ENCODE results near the gene FKBP9.

The FKBP9 gene

DNA sequence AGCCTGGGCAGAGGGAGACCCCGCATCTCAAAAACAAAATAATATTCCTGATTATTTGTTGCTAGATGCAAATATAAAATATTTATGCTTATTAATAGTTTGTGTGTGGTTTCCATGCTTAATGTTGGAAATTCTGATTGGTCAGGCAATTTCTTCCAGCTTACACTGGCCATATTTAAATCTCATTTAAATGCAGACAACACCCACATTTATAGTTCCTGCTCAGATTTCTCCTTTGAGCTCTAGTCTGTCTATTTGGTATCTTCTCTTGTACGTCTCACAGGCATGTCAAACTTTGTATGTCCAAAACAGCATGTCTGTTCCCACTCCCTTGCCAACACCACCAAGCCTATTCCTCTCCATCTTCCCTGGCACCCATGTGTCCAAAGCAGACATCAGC lies 52.5 kb downstream of the FKBP9 start:
- no peak for DNase-seq

DNA sequence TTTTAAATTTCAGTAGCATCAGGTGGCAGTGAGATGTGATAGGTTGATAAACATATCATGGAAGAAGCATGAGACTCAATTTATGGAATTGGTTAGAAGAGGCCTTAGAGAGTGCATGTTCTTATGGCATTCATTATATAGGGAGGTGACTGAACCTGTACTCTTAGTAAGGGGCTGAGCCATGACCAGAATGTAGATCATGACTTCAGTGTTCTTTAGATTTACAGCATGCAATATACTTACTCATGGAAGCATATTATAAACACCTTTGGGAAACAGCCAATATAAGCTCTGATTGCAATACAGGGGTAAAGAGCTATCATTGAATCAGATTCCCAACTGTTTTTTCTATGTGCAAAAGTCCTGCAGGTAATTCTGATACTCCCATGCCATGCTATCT lies 55.1 kb downstream of the FKBP9 start:
- DNase-seq = no peak

DNA sequence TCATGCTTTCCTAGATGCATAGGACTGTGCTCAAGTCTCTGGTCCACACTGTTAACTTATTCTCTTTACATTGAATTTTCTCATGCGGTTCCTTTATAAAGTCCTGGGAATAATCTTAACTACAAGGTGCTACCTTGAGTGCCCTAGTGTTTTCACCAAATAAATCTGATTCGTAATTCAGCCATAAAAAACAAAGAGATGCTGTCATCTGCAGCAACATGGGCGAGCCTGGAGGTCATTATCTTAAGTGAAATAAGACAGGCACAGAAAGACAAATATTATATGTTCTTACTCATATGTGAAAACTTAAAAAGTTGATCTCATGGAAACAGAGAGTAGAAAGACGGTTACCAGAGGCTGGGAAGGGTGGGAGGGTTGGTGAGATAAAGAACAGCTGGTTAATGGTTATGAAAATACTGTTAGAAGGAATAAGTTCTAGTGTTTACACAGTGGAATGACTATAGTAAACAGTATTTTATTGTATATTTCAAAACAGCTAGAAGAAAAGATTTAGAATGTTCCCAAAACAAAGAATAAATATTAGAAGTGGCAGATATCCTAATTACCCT lies 67.0 kb downstream of the FKBP9 start:
- DNase-seq = no peak

DNA sequence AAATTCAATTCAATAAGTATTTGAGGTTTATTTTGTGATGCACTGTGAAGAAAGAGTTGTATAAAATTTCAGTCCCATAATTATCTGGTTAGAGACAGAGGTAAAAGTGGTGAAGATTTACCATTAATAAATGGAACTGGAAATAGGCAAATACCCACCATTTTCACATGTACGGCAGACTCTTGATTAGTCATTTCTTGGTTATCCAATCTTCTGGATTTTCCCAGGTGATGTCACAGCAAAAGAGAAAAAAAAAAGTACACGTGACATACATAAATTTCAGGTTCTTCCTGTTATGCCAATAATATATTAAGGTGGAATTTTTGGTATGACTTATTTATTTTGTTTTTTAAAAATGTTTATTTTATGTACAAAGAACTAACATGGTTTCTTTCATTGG lies 78.5 kb downstream of the FKBP9 start:
- DNase-seq = no peak

DNA sequence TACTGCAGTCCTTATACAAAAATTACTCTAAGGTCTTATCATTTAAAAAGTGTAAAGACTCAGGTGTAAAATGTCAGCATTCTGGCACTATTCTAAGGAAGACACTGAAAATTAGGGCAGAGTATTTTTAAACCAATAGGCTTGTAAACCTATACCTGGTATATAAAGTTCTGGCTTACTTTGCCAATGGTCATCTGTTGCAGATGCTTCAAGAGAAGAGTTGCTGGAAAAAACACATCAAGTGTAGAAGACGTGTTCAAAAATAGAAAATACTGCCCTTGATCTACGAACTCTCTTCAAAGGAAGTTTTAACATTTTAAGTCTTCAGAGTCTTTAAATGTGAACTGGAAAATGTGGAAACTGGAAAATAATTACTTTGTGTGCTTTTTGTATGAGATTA lies 81.4 kb downstream of the FKBP9 start:
- DNase-seq = no peak

DNA sequence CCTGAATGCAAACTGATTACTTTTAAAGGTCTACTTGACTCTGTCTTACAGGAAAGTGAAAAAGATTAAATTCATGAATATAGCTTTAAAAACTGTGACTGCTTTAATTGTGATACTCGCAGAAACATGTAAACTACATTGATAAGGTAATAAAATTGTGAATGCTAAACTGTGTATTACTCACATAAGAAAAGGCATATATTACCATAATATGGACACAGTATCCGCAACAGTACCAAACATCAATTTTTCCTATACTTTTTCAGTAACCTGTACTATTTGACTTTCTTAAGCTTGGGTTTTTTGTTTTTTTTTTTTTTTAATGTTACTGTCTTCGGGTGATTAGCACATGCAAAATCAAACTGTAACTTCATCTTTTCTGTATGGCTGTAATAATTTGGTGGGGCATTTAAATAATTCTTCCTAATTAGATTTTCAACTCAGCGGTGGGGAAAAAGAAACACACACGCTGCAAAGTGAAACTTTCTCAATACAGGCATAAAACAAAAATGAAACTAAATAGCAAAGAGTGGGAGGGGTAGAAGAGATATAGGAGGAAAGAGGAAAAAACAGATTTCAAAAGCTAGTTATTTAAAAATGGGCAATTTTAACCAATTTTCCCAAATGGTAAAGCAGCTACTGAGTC lies 82.1 kb downstream of the FKBP9 start:
- no peak for DNase-seq

DNA sequence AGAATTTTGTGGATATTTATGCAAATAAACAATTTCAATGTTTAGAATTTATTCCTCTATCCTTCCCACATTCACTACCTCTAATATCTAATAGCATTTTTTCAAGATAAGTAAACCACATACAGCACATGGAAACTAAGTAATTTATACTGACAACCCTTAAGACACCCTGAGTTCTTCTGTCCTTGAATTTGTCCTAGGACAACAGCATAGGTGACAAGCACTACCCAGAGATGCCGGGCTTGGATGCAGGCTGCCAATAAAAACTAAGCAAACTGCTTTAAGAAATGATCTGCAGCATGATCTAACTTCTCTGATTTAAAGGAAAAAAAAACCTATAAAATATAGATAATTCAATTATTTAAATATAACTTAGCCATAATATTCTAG lies 82.7 kb downstream of the FKBP9 start:
- no peak for DNase-seq

DNA sequence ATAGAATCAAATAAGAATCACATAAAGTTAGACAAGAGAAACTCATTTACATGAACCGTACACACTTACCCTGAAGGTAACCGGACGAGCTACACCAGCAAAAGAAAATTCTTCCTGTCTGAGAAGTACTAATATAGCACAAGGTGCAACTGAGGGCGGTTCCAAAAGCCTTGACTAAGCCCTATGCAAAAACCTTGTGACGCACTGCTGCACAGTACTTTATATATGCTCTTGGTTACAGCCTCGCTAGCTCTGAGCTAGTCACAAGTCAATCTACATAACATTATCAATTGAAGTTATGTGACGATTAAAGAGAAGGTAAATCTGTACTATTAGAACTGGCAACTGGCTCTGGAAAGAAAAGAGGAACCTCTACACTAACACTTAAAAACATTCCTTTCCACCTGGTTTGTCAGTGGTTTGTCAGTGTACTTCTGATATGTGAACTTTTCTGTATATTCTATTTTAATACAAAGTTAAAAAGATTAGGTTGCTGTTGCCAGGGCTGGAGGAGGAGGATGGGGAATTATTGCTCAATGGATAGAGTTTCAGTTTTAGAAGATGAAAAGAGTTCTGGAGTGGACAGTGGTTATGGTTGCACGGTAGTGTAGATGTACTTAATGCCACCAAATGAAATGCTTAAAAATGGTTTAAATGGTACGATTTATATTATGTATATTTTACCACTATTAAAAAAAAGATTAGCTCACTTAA lies 83.7 kb downstream of the FKBP9 start:
- DNase-seq = no peak

DNA sequence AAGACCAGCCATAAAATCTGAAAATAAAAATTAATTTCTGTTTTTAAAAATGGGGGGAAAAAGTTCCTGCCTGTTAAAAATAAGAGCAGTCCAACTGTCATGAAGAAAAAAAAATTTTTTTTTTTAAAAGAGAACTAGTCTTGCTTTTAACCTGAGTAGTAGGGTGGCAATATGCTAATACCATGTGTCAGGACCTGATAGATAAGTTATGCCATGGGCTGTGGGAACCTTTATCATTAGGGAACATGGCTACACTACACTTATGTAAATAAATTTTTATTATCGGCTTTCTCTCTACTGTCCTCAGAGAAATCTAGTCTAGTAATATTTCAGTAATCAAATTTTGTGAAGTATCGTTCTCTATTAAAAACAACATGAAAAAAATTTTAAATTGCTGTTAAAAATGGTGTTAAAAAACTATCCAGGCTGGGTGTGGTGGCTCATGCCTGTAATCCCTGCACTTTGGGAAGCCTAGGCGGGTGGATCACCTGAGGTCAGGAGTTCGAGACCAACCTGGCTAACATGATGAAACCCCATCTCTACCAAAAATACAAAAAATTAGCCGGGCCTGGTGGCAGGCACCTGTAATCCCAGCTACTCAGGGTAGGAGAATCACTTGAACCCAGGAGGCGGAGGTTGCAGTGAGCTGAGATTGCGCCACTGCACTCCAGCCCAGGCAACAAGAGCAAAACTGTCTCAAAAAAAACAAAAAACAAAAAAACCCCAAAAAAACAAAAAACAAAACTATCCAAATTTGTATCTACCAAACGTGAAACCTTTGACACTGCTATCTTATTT lies 84.6 kb downstream of the FKBP9 start:
- DNase-seq = no peak

DNA sequence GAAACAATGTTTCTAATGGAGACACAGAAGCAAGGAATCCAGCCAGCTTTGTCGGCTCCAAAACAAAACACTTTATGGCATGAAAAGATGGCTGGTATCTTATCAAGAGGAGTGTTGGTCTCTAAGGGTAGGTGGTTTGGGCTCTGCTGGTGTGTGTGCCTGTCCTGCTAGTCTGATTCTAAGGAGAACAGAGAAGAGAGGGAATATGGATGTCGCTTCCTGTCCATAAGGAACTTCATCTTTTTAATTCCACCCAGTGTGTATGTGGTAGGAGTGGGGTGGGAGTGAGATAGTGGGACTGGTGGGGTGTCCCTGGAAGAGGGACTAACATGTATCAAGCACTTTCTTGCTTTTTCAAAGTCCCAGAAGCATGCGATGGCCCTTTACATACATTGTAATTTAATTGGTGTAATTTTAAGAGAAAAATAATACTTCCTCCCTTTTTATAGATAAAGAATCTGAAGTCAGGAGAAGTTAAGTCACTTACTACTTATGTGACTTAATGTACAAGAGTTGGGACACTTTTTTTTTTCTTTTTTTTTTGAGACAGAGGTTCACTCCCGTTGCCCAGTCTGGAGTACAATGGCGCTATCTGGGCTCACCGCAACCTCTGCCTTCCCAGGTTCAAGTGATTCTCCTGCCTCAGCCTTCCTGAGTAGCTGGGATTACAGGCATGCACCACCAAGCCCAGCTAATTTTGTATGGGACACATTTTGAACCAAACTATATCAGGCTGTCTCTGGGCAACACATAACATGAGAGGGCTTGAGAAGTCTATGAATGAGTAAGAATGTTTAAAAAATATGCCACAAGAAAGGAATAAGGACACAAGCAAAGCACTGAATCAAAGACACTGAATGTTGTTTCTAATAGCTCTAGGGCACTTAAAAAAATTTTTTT lies 86.5 kb downstream of the FKBP9 start:
- no peak for DNase-seq

DNA sequence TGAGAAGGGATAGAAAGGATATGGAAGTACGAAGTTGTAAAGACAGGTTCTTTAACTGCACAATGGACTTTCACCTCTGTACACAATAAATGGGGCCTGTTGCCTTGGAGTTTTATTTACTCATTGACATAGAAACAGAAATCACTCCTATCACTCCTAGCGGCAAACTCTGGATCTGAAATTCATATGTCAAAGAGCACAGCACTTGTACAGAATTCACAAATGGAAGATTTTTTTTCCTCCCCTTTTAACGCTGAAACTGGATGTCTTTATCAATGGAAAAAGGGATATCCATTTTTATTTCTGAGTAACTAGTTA lies 87.1 kb downstream of the FKBP9 start:
- DNase-seq = no peak

DNA sequence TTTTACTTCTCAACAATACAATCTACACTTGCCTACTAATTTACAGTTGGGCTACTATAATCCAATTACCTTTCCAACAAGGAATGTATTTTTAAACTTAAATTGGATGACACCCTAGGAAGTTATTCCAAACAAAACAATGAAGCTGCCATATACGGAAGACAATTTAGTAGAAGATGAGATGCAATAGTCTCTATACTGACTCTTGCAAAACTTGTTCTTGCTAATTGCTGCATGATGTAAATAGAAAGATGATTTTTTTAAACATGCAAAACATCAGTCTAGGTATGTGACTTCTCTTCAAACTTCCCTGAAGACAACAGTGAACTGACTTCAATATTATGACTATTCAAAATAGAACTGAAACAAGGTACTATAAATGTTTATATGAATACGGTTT lies 87.7 kb downstream of the FKBP9 start:
- no peak for DNase-seq

DNA sequence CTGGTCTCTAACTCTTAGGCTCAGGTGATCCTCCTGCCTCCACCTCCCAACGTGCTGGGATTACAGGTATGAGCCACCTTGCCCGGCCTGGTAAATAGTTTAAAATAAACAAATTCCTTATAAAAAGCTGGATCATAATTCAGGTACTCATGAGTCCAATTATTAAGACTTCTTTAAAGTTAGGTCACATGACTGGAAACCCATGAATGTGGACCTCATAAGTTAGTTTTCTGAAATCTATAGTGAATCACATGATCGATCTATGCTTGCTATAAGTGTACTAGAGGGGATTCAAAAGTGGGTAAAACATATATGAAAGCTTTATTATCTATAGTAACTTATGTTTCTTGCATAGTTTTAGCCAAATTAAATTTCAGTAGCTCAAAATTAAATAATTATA lies 91.0 kb downstream of the FKBP9 start:
- DNase-seq = no peak

DNA sequence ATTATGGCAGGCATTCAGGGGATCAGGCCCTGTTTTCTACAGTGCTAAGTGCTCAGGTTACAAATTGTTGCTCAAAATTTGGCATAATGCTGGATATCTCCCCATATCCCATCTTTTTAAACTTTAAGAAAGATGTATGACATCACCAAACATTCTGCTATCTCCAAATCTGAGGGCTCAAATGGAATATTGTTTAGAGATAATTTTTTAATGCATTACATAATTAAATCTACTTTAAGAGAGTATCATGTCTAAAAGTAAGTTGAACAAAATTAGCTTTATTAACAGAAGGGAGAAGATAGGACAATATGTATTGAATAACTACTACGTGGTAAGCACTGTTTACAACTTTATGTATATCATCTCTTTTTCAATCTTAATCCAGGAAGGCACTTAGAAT lies 91.5 kb downstream of the FKBP9 start:
- DNase-seq = no peak

DNA sequence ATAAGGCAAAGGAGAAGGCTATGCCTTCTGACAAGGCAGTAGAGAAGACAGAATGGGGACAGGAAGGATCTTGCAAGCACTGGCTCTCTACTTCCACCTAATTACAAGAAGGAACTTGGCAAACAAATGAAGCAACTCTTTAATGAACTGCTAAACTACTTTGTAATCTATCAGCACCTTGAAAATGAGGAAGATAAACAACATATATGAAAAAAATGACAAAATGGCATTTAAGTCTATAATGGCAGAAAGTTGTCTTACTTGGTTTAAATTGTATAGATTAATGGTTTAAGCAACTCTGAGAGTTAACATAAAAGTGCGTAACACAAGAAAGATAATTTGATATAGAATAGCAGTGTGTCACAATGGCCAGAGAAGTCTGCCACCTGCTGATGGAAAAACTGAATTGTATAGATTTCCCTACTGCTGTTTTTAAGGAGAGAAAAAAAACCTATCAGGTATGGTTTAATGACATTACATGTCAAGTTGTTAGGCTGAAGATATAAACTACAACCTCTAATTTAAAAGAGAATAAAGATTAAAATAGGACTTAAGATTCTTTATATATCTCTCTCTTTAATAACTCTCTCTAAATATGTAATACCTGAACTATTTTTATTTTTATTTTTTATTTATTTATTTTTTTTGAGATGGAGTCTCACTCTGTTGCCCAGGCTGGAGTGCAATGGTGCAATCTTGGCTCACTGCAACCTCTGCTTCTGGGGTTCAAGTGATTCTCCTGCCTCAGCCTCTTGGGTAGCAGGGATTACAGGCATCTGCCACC lies 93.5 kb downstream of the FKBP9 start:
- DNase-seq = peak in 1 of 2 experiments; percentile 31

DNA sequence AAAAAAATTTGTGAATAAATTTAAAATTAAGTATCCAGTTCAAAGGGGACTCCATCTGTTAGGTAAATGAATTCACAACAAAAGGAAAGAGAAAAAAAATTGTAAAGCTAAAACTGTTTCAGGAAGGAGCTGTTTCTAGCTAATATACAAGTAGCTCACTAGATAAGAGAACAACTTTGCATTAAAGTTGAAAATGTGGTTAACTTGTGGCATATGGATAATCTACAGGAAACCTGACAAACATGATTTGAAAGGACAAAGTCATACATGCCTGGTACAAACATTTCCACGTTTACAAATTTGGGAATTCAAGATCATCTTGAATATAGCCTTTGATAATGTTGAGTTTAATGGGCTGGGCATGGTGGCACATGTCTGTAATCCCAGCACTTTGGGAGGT lies 96.5 kb downstream of the FKBP9 start:
- DNase-seq = no peak

DNA sequence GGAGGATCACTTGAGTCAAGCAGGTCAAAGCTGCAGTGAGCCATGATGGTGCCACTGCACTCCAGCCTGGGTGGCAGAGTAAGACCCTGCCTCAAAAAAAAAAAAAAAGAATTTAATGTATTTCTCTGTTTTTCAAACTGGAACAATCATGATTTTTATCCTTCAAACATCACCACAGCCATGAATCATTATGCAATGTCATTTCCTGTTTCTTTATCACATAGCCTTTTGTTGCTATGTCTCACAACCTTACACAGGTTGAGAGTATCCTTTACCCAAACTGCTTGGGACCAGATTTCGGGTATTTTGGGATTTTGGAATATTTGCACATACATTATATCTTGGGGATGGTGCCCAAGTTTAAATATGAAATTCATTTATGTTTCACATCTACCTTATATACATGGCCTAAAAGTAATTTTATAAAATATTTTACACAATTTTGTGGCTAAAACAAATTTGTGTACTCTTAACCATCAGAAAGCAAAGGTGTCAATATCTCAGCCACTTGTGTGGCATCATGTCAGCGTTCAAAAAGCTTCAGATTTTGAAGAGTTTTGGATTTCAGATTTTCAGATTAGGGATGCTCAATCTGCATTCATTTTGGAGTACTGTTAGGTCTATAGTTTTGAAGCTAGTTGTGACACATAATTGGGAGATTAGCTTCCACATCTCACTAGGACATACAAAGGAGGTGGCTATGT lies 97.2 kb downstream of the FKBP9 start:
- no peak for DNase-seq

DNA sequence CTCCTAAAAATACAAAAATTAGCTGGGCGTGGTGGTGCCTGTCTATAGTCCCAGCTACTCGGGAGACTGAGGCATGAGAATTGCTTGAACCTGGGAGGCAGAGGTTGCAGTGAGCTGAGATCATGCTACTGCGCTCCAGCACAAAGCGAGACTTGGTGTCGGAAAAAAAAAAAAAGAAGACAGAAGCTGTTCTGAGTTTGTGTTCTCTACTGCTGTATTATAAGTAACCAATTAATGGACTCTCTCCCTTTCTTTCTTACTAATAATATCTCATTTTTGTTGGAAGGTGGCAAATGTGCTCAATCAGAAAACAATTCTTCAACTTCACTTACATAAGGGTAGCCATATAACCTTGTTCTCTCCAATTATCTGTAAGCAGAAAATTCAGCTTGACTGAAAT lies 97.9 kb downstream of the FKBP9 start:
- DNase-seq = no peak

Data from NCI-H446 (cell line).